ENCODE data around the gene PIGC.

GRCh38 chr1:172449585-172450523 is 6.0 kb upstream of the PIGC start:
- TF ChIP-seq CTCF (IDR thresholded peaks at IDR 0.05) (peak; percentile 98), ZFX (IDR thresholded peaks at IDR 0.05; ENCODE audit: borderline replicate concordance) (no peak)
